NCI-H2227 (cell line): Measurements from ENCODE around the gene UBE2I.
"Not testable (repeated sequence)": the region's sequence is repeated elsewhere in the genome, so short reads cannot be mapped to it uniquely, and the experiment has no call there.

Experiments
- DNase-seq: peaks from one replicate; lab custom pipeline; 2025; ENCODE audit not compliant: unreplicated experiment; lab: John Stamatoyannopoulos, UW

UBE2I gene

DNA sequence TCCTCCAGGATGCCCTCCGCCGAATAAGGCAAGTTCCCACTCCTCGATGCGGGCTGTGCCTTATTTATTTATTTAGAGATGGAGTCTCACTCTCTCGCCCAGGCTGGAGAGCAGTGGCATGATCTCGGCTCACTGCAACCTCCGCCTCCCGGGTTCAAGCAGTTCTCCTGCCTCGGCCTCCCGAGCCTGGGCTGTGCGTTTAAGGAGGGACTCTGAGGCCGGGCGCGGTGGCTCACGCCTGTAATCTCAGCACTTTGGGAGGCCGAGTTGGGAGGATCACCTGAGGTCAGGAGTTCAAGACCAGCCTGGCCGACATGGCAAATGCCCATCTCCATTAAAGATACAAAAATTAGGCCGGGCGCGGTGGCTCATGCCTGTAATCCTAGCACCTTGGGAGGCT is 18.7 kb downstream of the UBE2I start:
- DNase-seq: not testable (repeated sequence)

GRCh38 chr16:1328961-1329360 is 19.5 kb downstream of the UBE2I start:
- not testable (repeated sequence) for DNase-seq

DNA sequence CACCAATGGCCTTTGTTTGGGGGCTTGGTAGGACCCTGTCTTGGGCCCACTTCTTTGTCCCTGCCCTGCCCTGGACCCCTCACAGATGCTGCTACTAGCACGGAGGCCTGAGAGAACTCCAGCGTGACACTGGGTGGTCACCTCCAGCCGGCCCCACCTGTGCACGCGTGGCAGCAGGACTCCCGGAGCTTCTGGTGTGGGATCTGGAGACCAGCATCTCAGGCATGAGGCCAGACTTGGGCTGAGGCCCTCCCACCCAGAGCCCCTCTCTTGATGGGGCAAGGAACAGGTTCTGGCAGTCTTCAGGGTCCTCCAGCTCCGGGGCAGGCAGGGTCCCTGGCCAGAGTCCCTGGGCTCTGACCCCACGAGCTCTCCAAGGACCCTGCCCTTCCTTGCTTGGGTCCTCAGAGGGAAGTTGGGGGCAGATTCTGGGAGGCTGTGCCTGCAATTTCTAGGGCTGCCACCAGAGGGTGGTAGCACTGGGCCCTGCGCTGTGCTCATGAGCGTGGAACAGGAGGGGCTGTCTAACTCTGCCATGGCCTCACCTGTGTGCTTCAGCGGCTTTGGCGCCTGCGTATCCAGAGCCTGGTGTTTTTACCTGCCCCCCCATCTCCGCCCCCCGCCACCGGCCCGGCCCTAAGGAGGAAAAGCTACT is 21.0 kb downstream of the UBE2I start:
- no peak for DNase-seq

- no peak for DNase-seq
Measured at GRCh38 chr16:1330931-1331711, 21.7 kb downstream of the UBE2I start.

GRCh38 chr16:1331712-1332617 is 22.5 kb downstream of the UBE2I start:
- peak; percentile 89 for DNase-seq

GRCh38 chr16:1332618-1333148 is 23.2 kb downstream of the UBE2I start:
- DNase-seq: no peak

- DNase-seq: peak; percentile 40
Measured at GRCh38 chr16:1333149-1333812, 23.8 kb downstream of the UBE2I start, which contains the start of gene BAIAP3. Gene BAIAP3, plus strand, starts transcription at chr16:1333645. Its CDS starts 4,905 bp downstream, at chr16:1338550.

DNA sequence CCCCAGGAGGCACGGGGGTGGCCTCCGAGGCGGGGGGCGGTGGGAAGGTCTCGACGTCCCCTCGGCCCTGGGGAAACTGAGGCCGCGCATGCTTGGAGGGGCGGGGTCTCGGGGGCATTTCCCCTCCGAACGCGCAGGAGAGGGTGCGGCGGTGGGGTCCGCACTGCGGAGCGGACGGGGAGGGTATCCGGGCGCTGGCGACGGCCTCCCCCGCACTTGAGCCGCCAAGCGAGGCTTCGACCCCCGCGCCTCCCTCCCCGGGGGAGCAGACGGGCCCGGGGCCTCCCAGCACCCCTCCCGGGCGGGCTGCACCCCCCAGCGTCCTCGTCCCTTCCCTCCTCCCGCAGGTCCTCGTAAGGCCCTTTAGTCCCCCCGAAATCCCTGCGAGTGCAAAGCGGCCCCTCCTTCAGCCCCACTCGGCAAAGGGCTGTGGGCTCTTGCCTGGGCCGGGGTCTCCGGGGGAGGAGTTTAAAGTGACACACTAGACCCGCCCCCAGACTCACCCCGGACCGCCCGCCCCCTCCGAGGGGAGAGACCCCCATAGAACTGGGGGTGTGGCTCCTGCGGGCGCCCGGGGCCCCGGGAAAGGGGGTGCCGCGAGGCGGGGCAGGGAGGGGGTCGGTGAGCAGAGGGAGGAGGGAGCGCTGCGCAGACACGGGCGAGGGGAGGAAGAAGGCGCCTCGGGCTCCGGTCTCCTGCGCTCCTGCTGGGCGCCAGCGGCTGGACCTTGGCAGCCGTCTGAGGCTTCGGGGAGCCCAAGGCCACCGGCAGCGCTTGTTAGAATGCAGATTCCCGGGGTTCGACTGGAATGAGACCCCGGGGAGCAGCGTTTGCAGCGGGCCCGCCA is 24.6 kb downstream of the UBE2I start:
- no peak for DNase-seq

DNA sequence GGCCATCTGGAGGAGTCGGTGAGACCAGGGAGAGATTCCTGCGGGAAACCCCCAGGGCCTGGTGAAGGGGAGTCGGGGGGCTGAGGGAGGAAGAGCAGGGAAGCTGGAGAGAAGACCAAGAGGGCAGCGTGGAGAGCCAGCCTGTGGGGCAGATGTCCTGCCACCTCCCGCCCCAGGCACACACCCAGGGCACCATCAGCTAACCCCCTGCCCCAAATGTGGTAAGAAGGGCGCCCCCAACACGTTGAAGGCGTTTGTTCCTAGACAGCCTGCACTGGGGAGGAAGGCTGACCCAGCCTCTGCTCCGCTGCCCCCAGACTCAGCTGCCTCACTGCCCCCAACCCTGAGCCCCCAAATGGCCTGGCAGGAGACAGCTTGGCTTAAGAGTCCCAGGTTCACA is 25.3 kb downstream of the UBE2I start:
- no peak for DNase-seq

- no peak for DNase-seq
Measured at GRCh38 chr16:1335211-1335971, 26.0 kb downstream of the UBE2I start.

GRCh38 chr16:1335996-1336395 is 26.6 kb downstream of the UBE2I start:
- DNase-seq: peak; percentile 75

- no peak for DNase-seq
Measured at GRCh38 chr16:1336619-1337018, 27.2 kb downstream of the UBE2I start.

- peak; percentile 85 for DNase-seq
Measured at GRCh38 chr16:1337486-1337885, 28.1 kb downstream of the UBE2I start.

GRCh38 chr16:1338119-1338730 is 28.8 kb downstream of the UBE2I start:
- peak; percentile 40 for DNase-seq

- DNase-seq: no peak
Measured at GRCh38 chr16:1338855-1339675, 29.6 kb downstream of the UBE2I start.

DNA sequence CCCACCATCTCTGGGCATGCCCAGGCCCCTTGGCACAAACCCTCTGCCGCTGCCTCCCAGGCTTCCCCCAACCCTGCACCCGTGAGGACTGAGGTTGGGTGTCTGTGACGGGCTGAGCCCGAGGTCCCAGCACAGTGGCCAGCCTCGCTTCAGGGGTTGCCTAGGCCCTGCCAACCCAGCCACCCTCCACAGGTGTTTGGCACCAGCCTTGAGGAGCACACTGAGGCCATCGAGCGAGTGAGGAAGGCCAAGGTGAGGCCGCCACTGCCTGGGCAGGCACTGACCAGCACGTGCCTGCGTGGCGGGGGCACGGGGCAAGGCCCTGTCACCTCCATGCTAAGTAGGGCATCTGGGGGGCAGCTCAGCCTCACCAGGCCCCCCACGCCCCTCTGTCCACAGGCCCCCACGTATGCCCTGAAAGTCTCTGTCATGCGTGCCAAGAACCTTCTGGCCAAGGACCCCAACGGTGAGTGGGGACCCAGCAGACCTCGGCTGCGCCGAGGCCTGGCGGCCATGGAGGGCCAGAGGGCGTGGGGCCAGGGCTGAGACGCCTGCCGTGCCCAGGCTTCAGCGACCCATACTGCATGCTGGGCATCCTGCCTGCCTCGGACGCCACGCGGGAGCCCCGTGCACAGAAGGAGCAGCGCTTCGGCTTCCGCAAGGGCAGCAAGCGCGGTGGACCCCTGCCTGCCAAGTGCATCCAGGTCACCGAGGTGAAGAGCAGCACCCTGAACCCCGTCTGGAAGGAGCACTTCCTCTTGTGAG is 31.5 kb downstream of the UBE2I start:
- DNase-seq: no peak
